ENCODE data around the gene C1orf122. TPM values are rescaled to one million over a fixed set of nuclear protein-coding genes. Genes with fewer than 3 reads are reported as not detected.

C1orf122 gene
- polyA plus RNA-seq, 2 of the 4 experiments (the other 2 are of a cell fraction) = 21.3 to 29.1 TPM

DNA sequence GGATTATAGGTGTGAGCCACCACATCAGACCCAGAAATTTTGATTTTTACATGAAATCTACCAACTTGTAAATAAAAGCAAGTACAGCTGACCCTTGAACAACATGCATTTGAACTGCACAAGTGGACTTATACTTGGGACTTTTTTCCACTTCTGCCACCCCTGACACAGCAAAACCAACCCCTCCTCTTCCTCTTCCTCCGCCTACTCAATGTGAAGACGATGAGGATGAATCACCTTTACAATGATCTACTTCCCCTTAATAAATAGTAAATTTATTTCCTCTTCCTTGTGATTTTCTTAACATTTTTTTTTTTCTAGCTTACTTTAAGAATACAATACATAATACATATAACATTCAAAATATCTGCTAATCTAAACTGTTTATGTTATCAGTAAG is 17.9 kb downstream of the C1orf122 start:
- CTCF ChIA-PET = interaction anchor here (1.4 kb wide), 1 partner anchor 13 kb away, joined by 3 read pairs; no protein-coding TSS in a partner anchor

DNA sequence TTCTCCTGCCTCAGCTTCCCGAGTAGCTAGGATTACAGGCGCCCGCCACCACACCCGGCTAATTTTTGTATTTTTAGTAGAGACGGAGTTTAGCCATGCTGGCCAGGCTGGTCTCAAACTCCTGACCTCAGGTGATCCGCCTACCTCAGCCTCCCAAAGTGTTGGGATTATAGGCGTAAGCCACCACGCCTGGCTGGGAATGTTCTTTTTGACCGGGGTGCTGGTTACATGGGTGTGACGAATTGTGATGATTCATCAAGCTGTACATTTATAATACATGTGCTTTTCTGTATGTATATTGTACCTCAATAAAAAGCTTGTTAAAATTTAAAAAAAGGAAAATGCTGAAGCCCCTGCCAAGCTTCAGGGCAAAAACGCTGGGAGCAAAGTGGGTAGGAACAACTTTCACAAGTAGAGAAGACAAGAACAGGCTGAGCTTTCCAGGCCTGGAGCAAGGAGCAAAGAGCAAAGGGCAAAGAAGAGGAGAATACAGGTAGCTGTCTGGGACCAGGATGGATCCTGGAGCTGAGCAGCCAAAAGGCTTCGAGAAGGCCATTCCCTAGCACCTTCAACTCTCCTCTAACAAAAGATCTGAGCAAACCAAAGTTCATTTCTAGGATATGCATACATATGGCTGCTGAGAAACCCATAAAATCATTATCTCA is 21.0 kb downstream of the C1orf122 start:
- DNase-seq (ENCODE audit: low read depth in 1 of 2, low spot score in 1 of 2) = no peak

More for the DNA sequence above, 17.9 kb downstream of the C1orf122 start:
- no peak overlapping the region for H3K4me3 ChIP-seq
- POLR2A ChIA-PET = no interaction called here
- no peak for DNase-seq (ENCODE audit: low read depth in 1 of 2, low spot score in 1 of 2)
- WGBS (ENCODE audit: missing lambda C conversion rate) = 85% methylated on average over 2 of the region's 2 CpGs
- no peaks in the 10 kb centered on the region for H3K4me1 ChIP-seq
- H3K4me2 ChIP-seq = no peak overlapping the region
- H3K27ac ChIP-seq = no peak overlapping the region
- no peaks in the 10 kb centered on the region for H3K9me3 ChIP-seq
- no peak for TF ChIP-seq SREBF2 (IDR thresholded peaks at IDR 0.05)
- no peak for TF ChIP-seq CBX8 (IDR thresholded peaks at IDR 0.05)
- TF ChIP-seq RARB (CRISPR knock-in tag; IDR thresholded peaks at IDR 0.05) = no peak
- TF ChIP-seq FOSB (CRISPR knock-in tag; IDR thresholded peaks at IDR 0.05) = no peak
- TF ChIP-seq SMC3 (IDR thresholded peaks at IDR 0.05) = no peak
- no peak for FAIRE-seq
- ATAC-seq = no peak

DNA sequence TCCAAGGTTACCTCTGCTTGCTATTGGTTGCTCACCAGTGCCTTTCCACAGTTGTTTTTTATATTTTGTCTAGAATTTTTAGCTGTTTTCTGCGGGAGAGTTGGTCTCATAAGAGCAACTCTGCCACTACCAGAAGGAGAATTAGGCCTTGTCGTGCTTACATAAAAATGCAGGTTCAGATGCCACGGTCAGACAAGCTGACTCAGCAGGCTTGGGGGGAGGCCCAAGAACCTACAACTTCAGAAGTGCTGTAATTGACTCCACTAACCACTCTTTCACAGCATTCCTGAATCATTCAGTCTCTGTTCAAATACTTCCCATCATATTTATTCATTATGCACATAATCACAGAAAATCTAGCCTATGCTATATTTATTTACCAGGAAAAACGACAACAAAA is 23.5 kb downstream of the C1orf122 start:
- CTCF ChIA-PET = no interaction called here
- no peak for FAIRE-seq
- no peak for ATAC-seq
- Histone ChIP-seq H3K4me3 (no peak overlapping the region), H3K4me2 (no peak overlapping the region), H3K4me1 (peaks cover 8% of the 10 kb centered on the region; the same call in 2 of the 3 replicates), H3K9me3 (no peaks in the 10 kb centered on the region), H3K27ac (no peak overlapping the region)
- DNase-seq (ENCODE audit: low read depth in 1 of 2, low spot score in 1 of 2) = no peak
- POLR2A ChIA-PET = no interaction called here
- no peak for TF ChIP-seq RAD21 (conservative IDR thresholded peaks at IDR 0.05 in 1 of 2, IDR thresholded peaks at IDR 0.05 in 1 of 2)
- TF ChIP-seq MAFK (IDR thresholded peaks at IDR 0.05; ENCODE audit: partially characterized antibody) = peak; percentile 48
- no peak for TF ChIP-seq HOXB5 (CRISPR knock-in tag; IDR thresholded peaks at IDR 0.05)
- 93% methylated on average over 4 of the region's 4 CpGs for WGBS (ENCODE audit: missing lambda C conversion rate)

More for the DNA sequence above, 21.0 kb downstream of the C1orf122 start:
- no peaks in the 10 kb centered on the region for H3K9me3 ChIP-seq
- no peak overlapping the region for H3K27ac ChIP-seq
- WGBS (ENCODE audit: missing lambda C conversion rate) = 94% methylated on average over 12 of the region's 12 CpGs
- CTCF ChIA-PET = interaction anchor here (1.1 kb wide), 1 partner anchor 32 kb away, joined by 3 read pairs; no protein-coding TSS in a partner anchor
- ATAC-seq = no peak
- no peak for TF ChIP-seq MYC (IDR thresholded peaks at IDR 0.05; ENCODE audit: borderline replicate concordance, low read length)
- no peak overlapping the region for H3K4me2 ChIP-seq
- POLR2A ChIA-PET = no interaction called here
- no peak for FAIRE-seq
- H3K4me1 ChIP-seq = peaks cover 8% of the 10 kb centered on the region; the same call in 2 of the 3 replicates
- no peak overlapping the region for H3K4me3 ChIP-seq

DNA sequence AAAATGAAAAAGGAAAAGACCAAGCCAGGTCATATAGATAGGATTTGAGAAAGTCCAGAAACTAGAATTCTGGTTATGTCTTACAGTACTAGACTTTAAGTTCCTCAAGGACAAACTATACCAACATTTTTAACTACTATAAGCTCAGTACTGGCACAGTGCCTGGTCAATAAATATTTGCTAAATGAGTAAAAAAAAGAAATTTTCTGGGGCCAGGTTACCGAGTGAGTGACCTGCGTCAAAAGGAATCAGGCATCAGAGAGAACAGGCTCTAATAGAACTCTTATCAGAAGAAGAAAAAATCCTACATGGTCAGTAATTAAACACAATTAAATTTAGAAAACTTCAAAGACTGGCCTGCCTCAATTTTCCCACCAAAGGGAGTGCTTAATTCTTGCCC is 24.2 kb downstream of the C1orf122 start:
- no peak for TF ChIP-seq ZC3H11A (IDR thresholded peaks at IDR 0.05)
- no peak for TF ChIP-seq MAFK (IDR thresholded peaks at IDR 0.05; ENCODE audit: partially characterized antibody)
- no peak for TF ChIP-seq KDM1A (IDR thresholded peaks at IDR 0.05; ENCODE audit: low read depth)
- TF ChIP-seq, protein P1, sequence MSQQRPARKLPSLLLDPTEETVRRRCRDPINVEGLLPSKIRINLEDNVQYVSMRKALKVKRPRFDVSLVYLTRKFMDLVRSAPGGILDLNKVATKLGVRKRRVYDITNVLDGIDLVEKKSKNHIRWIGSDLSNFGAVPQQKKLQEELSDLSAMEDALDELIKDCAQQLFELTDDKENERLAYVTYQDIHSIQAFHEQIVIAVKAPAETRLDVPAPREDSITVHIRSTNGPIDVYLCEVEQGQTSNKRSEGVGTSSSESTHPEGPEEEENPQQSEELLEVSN (IDR thresholded peaks at IDR 0.05; ENCODE audit: borderline replicate concordance, low read depth) = no peak
- no peak for TF ChIP-seq EP300 (IDR thresholded peaks at IDR 0.05)
- no peak for TF ChIP-seq POLR2AphosphoS2 (conservative IDR thresholded peaks at IDR 0.05; ENCODE audit: low read length)
- no peak for TF ChIP-seq GATA3 (IDR thresholded peaks at IDR 0.05; ENCODE audit: borderline replicate concordance)
- TF ChIP-seq, protein P2, sequence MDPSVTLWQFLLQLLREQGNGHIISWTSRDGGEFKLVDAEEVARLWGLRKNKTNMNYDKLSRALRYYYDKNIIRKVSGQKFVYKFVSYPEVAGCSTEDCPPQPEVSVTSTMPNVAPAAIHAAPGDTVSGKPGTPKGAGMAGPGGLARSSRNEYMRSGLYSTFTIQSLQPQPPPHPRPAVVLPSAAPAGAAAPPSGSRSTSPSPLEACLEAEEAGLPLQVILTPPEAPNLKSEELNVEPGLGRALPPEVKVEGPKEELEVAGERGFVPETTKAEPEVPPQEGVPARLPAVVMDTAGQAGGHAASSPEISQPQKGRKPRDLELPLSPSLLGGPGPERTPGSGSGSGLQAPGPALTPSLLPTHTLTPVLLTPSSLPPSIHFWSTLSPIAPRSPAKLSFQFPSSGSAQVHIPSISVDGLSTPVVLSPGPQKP (IDR thresholded peaks at IDR 0.05; ENCODE audit: low read depth, low read length) = no peak
- TF ChIP-seq, protein P3, sequence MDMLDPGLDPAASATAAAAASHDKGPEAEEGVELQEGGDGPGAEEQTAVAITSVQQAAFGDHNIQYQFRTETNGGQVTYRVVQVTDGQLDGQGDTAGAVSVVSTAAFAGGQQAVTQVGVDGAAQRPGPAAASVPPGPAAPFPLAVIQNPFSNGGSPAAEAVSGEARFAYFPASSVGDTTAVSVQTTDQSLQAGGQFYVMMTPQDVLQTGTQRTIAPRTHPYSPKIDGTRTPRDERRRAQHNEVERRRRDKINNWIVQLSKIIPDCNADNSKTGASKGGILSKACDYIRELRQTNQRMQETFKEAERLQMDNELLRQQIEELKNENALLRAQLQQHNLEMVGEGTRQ (IDR thresholded peaks at IDR 0.05) = no peak
- no peak for TF ChIP-seq MAZ (IDR thresholded peaks at IDR 0.05; ENCODE audit: borderline replicate concordance, low read depth, low read length)
- Histone ChIP-seq H3K27ac (no peak overlapping the region), H3K9me3 (no peaks in the 10 kb centered on the region), H3K4me2 (no peak overlapping the region), H3K4me3 (no peak overlapping the region), H3K4me1 (peaks cover 8% of the 10 kb centered on the region; the same call in 2 of the 3 replicates)
- WGBS (ENCODE audit: missing lambda C conversion rate) = 26% methylated on average over 2 of the region's 2 CpGs
- ChIA-PET CTCF (no interaction called here), POLR2A (no interaction called here)
- ATAC-seq (no peak), FAIRE-seq (no peak), DNase-seq (ENCODE audit: low read depth in 1 of 2, low spot score in 1 of 2) (no peak)

Measured in A549 (cell line).